Brain microvascular endothelial cell (primary cell): ENCODE measurements around the gene LDLRAD3.
A peak's percentile ranks its signal among the peaks of the same experiment; 100 is the strongest.

Experiments used
- DNase-seq: peaks from one replicate; pipeline ENCODE4 v3.0.0-alpha.2; 2020
- H3K27ac ChIP-seq: fragments of 250-450 bp; sonication (Bioruptor Pico); 2 replicates; pipeline ENCODE4 v1.5.1; 2020; ENCODE audit warnings: mild to moderate bottlenecking, moderate library complexity
- H3K27me3 ChIP-seq: fragments of 250-450 bp; sonication (Bioruptor Pico); replicated peaks from 2 replicates; pipeline ENCODE4 v1.5.1; 2020; ENCODE audit warnings: mild to moderate bottlenecking
- H3K36me3 ChIP-seq: fragments of 250-450 bp; sonication (Bioruptor Pico); replicated peaks from 2 replicates; pipeline ENCODE4 v1.5.1; 2020; ENCODE audit warnings: mild to moderate bottlenecking
- H3K4me3 ChIP-seq: 2 replicates; pipeline ENCODE4 v1.5.1; 2011; ENCODE audit warnings: low read depth, mild to moderate bottlenecking, control low read depth, low read length, moderate library complexity
- in situ Hi-C: cut with HindIII; loops from 2 replicates; pipeline ENCODE4 v1.10.0; 2017; ENCODE audit warnings: low sequenced_read_pairs, low pct_ligation_motif_present
- TF ChIP-seq, protein P1 (sequence below): IDR thresholded peaks from 2 replicates; pipeline ENCODE4 v1.5.1; 2011; ENCODE audit warnings: low read depth, mild to moderate bottlenecking, moderate library complexity, low read length, control low read depth, inconsistent platforms; ENCODE audit errors: missing control alignments

LDLRAD3 gene

DNA sequence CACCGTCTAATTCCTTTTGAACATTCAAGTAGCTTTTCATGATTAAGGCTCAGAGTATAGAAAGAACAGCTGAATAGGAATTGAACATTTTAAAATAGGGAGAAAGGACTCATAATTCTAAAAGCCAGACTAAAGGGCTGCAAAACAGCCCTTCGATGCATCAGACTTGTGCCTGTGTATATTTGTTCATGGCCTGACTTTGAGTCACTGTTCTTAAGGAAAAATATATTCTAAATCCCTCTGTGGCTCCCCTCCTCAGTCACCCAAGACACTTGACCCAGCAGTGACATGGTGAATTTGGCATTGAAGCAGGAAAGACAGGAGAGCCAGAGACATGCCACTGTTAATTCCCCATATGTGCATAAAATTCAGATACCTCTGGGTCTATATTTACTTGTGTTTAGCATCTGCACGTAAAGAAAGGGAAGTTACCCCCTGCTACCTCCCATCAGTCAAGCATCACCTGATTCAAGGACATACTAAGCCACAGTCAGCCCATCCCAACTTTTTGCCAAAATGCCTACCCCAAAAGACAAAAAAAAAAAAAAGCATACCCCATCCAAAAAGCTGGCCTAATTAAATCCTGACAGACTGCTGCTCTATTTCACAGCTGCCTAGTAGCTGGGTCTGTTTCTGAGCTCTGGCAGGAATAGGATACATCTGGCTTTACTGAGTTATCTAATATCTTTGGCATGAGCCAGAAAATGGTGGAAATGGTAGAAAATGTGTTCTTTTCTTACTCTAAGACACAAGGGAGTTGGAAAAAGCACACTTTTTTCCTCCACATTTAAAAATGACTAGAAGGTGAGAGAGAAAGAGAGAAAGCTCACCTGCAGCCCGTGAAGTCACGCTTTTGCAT is 251.9 kb downstream of the LDLRAD3 start:
- DNase-seq = no peak
- no peak overlapping the region for H3K27ac ChIP-seq
- TF ChIP-seq, protein P1, sequence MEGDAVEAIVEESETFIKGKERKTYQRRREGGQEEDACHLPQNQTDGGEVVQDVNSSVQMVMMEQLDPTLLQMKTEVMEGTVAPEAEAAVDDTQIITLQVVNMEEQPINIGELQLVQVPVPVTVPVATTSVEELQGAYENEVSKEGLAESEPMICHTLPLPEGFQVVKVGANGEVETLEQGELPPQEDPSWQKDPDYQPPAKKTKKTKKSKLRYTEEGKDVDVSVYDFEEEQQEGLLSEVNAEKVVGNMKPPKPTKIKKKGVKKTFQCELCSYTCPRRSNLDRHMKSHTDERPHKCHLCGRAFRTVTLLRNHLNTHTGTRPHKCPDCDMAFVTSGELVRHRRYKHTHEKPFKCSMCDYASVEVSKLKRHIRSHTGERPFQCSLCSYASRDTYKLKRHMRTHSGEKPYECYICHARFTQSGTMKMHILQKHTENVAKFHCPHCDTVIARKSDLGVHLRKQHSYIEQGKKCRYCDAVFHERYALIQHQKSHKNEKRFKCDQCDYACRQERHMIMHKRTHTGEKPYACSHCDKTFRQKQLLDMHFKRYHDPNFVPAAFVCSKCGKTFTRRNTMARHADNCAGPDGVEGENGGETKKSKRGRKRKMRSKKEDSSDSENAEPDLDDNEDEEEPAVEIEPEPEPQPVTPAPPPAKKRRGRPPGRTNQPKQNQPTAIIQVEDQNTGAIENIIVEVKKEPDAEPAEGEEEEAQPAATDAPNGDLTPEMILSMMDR = no peak
- no peaks in the 10 kb centered on the region for H3K27me3 ChIP-seq
- no peaks in the 10 kb centered on the region for H3K36me3 ChIP-seq
- in situ Hi-C loops = no loop called here
- H3K4me3 ChIP-seq = no peak overlapping the region

DNA sequence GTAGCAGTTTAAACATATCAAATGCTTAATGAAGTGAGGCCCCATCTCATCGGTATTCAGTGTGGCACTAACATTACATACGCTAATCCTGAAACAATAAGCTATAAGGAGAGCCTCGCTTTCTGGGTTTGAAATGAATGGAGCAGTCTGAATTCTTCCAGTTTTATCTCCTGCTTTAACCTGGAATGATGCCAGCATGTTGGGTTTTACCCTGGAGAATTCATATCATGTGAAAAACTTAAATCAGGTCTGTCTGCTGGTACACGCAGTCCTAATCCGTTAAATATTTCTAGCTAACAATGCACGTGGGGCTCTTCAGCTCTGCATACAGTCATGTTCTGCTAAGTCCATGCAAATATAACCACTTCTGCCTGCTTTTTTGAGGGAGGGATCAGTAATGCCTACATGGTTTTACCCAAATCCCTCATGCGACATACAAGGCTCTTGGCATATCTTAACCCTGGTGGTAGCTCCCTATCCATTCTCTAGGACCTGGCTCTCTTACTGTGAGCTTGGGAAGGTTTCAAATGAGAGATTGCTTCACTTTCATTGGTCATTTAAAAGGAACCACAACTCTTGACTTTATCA is 252.6 kb downstream of the LDLRAD3 start:
- no peaks in the 10 kb centered on the region for H3K36me3 ChIP-seq
- no peaks in the 10 kb centered on the region for H3K27me3 ChIP-seq
- in situ Hi-C loops = no loop called here
- DNase-seq = peak; percentile 13
- no peak overlapping the region for H3K4me3 ChIP-seq
- TF ChIP-seq, protein P1 = no peak
- H3K27ac ChIP-seq = no peak overlapping the region

DNA sequence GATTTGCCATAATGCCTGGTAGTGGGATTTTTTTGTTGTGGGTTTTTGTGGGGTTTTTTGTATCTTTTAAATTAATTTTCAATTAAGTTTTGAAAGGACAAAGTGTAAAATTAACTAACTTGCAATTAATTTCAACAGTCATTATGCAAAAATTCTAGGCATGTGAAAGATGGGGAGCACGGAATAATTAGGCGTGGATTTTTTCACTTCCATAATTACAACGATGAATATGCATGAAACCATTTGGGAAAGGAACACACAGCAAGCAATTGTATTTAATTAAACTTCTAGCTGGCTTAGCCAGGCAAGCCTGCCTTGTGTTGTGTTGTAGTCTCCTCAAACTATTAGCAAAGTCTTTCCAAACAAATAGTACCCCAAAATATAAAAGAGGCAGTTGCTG is 257.5 kb downstream of the LDLRAD3 start:
- no peaks in the 10 kb centered on the region for H3K27me3 ChIP-seq
- in situ Hi-C loops = no loop called here
- no peak overlapping the region for H3K4me3 ChIP-seq
- TF ChIP-seq, protein P1 = no peak
- no peaks in the 10 kb centered on the region for H3K36me3 ChIP-seq
- no peak for DNase-seq
- H3K27ac ChIP-seq = no peak overlapping the region

DNA sequence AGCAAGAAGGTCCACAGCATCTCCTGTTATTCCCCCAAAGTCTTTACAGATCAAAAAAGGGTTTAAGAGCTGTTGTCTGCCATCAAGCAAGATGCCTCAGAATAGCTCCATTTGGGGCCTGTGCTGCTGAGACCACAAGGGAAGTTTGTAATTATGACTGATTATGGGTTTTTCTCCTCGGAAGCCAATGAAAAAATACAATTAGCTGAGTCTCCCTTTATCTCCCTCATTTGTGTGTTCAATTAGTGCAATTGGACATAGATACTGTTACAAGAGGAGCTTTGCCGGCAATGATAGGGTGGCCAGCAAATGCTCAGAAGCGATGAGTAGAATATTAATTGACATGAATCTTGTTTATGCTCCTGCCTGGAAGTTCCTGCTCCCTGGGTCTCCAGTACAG is 261.7 kb downstream of the LDLRAD3 start:
- no peak for DNase-seq
- no peaks in the 10 kb centered on the region for H3K36me3 ChIP-seq
- no peaks in the 10 kb centered on the region for H3K27me3 ChIP-seq
- no peak overlapping the region for H3K4me3 ChIP-seq
- TF ChIP-seq, protein P1 = no peak
- in situ Hi-C loops = no loop called here
- no peak overlapping the region for H3K27ac ChIP-seq

DNA sequence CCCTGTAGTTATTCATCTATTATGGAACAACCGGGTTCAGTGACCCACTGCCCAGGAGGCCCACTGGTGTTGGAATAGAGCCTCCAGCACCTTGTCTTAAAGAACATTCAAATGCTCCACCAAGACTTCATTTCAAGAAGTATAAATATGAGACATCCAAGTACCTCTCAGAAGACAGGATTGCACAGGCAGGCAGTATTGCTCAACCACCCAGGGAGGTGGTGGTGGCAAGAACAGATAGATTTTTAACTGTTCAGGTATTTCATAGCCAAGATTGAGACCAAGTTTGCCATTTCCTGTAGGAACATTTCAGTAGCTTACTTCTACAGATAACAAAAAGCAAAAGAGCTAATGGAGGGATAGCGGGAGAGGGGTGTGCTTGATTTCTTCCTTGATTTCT is 266.7 kb downstream of the LDLRAD3 start:
- TF ChIP-seq, protein P1 = no peak

More for the DNA sequence above, 266.7 kb downstream of the LDLRAD3 start:
- no peaks in the 10 kb centered on the region for H3K27me3 ChIP-seq
- no peaks in the 10 kb centered on the region for H3K36me3 ChIP-seq
- no peak overlapping the region for H3K4me3 ChIP-seq
- DNase-seq = no peak
- in situ Hi-C loops = no loop called here
- H3K27ac ChIP-seq = no peak overlapping the region
